PC-3 (cell line): ENCODE results near the gene PXT1. TPM values are rescaled to one million over a fixed set of nuclear protein-coding genes. Genes with fewer than 3 reads are reported as not detected.

Experiments used
- ATAC-seq: fragments of 200-7000 bp; cut with Tn5 transposase; 2 replicates; pipeline ENCODE4 v1.9.1; 2020; ENCODE audit warnings: mild to moderate bottlenecking, moderate library complexity
- BruUV-seq: library from RNA; stranded (reverse); fragments of 400-500 nt; replicated peaks from 2 replicates; lab custom pipeline; 2021; lab: Mats Ljungman, UMichigan
- CTCF ChIA-PET: fragments of 300-600 bp; sonication (Branson Sonifier 250); formaldehyde crosslinking; loops from one replicate; lab custom pipeline; 2022; ENCODE audit warnings: antibody characterized with exemption; lab: Charles Lee
- POLR2A ChIA-PET: fragments of 300-600 bp; sonication (Branson Sonifier 250); formaldehyde crosslinking; loops from one replicate; lab custom pipeline; 2022; ENCODE audit warnings: antibody characterized with exemption; ENCODE audit not compliant: unreplicated experiment; lab: Charles Lee
- DNase-seq: peaks from one replicate; pipeline ENCODE4 v3.0.0-alpha.2; 2015
- H2AFZ ChIP-seq: fragments of 300-600 bp; sonication (generic); 2 replicates; pipeline ENCODE4 v1.6.0; 2016; ENCODE audit warnings: antibody characterized with exemption, low read length
- H3F3A ChIP-seq: fragments of 300-600 bp; sonication (generic); one replicate; pipeline ENCODE4 v1.6.0; 2017; ENCODE audit warnings: antibody characterized with exemption, low read length, control low read depth, mild to moderate bottlenecking; ENCODE audit not compliant: unreplicated experiment
- H3K27ac ChIP-seq: fragments of 300-600 bp; sonication (generic); 2 replicates; pipeline ENCODE4 v1.5.1; 2016; ENCODE audit warnings: mild to moderate bottlenecking, low read length
- H3K27me3 ChIP-seq: fragments of 300-600 bp; sonication (generic); 2 replicates; pipeline ENCODE4 v1.6.1; 2016; ENCODE audit warnings: low read length, mixed read lengths
- H3K36me3 ChIP-seq: fragments of 300-600 bp; sonication (generic); 2 replicates; pipeline ENCODE4 v1.6.1; 2016; ENCODE audit warnings: low read depth, mixed run types, low read length, mixed read lengths
- H3K4me1 ChIP-seq: fragments of 300-600 bp; sonication (generic); 2 replicates; pipeline ENCODE4 v1.5.1; 2016; ENCODE audit warnings: low read length; ENCODE audit not compliant: insufficient read depth
- H3K4me2 ChIP-seq: fragments of 300-600 bp; sonication (generic); 2 replicates; pipeline ENCODE4 v1.6.0; 2016; ENCODE audit warnings: low read length
- H3K4me3 ChIP-seq: fragments of 300-600 bp; sonication (generic); 2 replicates; pipeline ENCODE4 v1.5.1; 2016; ENCODE audit warnings: mild to moderate bottlenecking, low read length, mixed read lengths
- H3K79me2 ChIP-seq: fragments of 300-600 bp; sonication (generic); 2 replicates; pipeline ENCODE4 v1.6.1; 2017; ENCODE audit warnings: low read length, mixed read lengths
- H3K9ac ChIP-seq: fragments of 300-600 bp; sonication (generic); 2 replicates; pipeline ENCODE4 v1.6.0; 2016; ENCODE audit warnings: mild to moderate bottlenecking, low read length
- H3K9me2 ChIP-seq: fragments of 300-600 bp; sonication (generic); replicated peaks from 2 replicates; pipeline ENCODE4 v1.6.1; 2016; ENCODE audit warnings: mixed run types, low read length, mixed read lengths
- H3K9me3 ChIP-seq: fragments of 300-600 bp; sonication (generic); 2 replicates; pipeline ENCODE4 v1.6.1; 2016; ENCODE audit warnings: low read length, mixed read lengths
- H4K20me1 ChIP-seq: fragments of 300-600 bp; sonication (generic); 2 replicates; pipeline ENCODE4 v1.6.1; 2016; ENCODE audit warnings: low read length, mixed read lengths
- EZH2 ChIP-seq: fragments of 300-600 bp; sonication (generic); IDR thresholded peaks from one replicate; pipeline ENCODE4 v1.6.1; 2017; ENCODE audit warnings: antibody characterized with exemption, mild to moderate bottlenecking, low read length; ENCODE audit not compliant: unreplicated experiment
- EZH2phosphoT487 ChIP-seq: fragments of 300-600 bp; sonication (generic); IDR thresholded peaks from 2 replicates; pipeline ENCODE4 v1.6.1; 2018; ENCODE audit warnings: mild to moderate bottlenecking, antibody characterized with exemption, low read length, borderline replicate concordance
- intact Hi-C: fragments of 100-400 bp; cut with micrococcal nuclease; formaldehyde crosslinking; loops from 2 replicates; pipeline ENCODE4 v1.9.0; 2023
- total RNA-seq: library from RNA; depleted of rRNA; stranded (reverse); fragments of >200 nt; gene quantifications from 2 replicates; pipeline ENCODE4 v1.2.3, GENCODE V29; 2014
- TF ChIP-seq, protein P1 (sequence below): fragments of 300-600 bp; sonication (generic); conservative IDR thresholded peaks from 2 replicates; pipeline ENCODE4 v1.5.1; 2017; ENCODE audit warnings: antibody characterized with exemption, low read depth, mild to moderate bottlenecking, low read length

PXT1 gene
- total RNA-seq, 1 experiment from 2014 or later: not detected

DNA sequence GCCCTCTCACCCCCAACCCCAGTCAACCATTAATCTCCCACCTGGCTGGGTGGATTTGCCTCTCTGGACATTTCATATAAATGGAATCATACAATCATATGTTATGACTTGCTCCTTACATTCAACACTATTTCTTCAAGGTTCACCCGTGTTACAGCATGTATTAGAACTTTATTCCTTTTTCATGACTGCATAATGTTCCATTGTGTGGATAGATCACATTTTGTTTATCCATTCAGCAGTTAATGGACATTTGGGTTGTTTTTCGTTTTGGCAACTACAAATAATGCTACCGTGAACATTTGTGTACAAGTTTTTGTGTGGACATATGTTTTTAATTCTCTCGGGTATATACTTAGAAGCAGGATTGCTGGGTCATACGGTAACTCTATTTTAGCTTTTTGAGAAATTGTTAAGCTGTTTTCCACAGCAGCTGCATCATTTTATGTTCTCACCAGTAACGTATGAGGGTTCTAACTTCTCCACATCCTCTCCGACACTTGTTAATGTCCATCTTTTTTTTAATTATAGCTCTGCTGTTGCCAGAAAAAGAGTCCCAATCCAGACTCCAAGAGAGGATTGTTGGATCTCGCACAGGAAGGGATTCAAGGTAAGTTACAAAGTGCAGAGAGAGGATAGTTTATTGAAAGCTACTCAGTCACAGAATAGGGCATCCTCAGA, 90.0 kb downstream of the PXT1 start:
- ChIA-PET CTCF (no interaction called here), POLR2A (no interaction called here)
- H3K9me3 ChIP-seq: no peaks in the 10 kb centered on the region
- TF ChIP-seq EZH2phosphoT487 (no peak), EZH2 (no peak)
- TF ChIP-seq, protein P1, sequence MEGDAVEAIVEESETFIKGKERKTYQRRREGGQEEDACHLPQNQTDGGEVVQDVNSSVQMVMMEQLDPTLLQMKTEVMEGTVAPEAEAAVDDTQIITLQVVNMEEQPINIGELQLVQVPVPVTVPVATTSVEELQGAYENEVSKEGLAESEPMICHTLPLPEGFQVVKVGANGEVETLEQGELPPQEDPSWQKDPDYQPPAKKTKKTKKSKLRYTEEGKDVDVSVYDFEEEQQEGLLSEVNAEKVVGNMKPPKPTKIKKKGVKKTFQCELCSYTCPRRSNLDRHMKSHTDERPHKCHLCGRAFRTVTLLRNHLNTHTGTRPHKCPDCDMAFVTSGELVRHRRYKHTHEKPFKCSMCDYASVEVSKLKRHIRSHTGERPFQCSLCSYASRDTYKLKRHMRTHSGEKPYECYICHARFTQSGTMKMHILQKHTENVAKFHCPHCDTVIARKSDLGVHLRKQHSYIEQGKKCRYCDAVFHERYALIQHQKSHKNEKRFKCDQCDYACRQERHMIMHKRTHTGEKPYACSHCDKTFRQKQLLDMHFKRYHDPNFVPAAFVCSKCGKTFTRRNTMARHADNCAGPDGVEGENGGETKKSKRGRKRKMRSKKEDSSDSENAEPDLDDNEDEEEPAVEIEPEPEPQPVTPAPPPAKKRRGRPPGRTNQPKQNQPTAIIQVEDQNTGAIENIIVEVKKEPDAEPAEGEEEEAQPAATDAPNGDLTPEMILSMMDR: no peak
- no peaks in the 10 kb centered on the region for H4K20me1 ChIP-seq
- H3K79me2 ChIP-seq: no peaks in the 10 kb centered on the region
- no peaks in the 10 kb centered on the region for H3K36me3 ChIP-seq
- H2AFZ ChIP-seq: no peak overlapping the region
- no peaks in the 10 kb centered on the region for H3K9me2 ChIP-seq
- H3K4me3 ChIP-seq: no peak overlapping the region
- H3K4me1 ChIP-seq: no peaks in the 10 kb centered on the region
- no peak overlapping the region for H3K4me2 ChIP-seq
- no peak overlapping the region for H3K27ac ChIP-seq
- no peaks in the 10 kb centered on the region for H3F3A ChIP-seq
- no peak overlapping the region for H3K9ac ChIP-seq
- ATAC-seq (no peak), DNase-seq (no peak)
- no peaks in the 10 kb centered on the region for H3K27me3 ChIP-seq
- intact Hi-C loops: no loop called here
- BruUV-seq: no TSS peak

- no peaks in the 10 kb centered on the region for H3K27me3 ChIP-seq
- TF ChIP-seq EZH2: no peak
- H3K9ac ChIP-seq: no peak overlapping the region
- no peak overlapping the region for H2AFZ ChIP-seq
- ATAC-seq (no peak), DNase-seq (no peak)
- BruUV-seq: no TSS peak
- ChIA-PET CTCF (interaction anchor here (0.6 kb wide), 1 partner anchor 58 kb away, joined by 3 read pairs; no protein-coding TSS in a partner anchor), POLR2A (no interaction called here)
- H3K4me1 ChIP-seq: no peaks in the 10 kb centered on the region
- H3K36me3 ChIP-seq: no peaks in the 10 kb centered on the region
- no peak overlapping the region for H3K27ac ChIP-seq
- no peaks in the 10 kb centered on the region for H3K79me2 ChIP-seq
- intact Hi-C loops: no loop called here
- no peaks in the 10 kb centered on the region for H3F3A ChIP-seq
- no peaks in the 10 kb centered on the region for H3K9me3 ChIP-seq
- H4K20me1 ChIP-seq: no peaks in the 10 kb centered on the region
- no peaks in the 10 kb centered on the region for H3K9me2 ChIP-seq
- H3K4me2 ChIP-seq: no peak overlapping the region
- no peak overlapping the region for H3K4me3 ChIP-seq
Observed at GRCh38 chr6:36350681-36351571, 91.7 kb downstream of the PXT1 start.

DNA sequence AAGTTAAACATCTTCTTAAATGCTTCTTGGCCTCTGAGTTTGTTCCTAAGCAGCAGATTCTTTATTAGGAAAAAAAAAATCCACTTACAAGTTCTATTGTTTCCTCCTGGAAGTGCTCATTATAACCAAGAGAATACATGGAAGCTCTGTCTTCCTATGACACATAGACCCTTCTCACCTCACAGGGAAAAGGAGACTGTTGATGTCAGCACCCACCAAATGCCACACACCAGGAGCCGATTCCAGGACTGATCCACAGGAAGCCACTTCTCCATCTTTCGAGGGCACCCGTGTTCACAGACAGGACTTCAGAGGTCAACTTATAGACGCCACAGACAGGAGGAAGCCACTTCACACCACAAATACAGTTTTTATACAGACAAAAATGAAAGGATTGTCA, 92.6 kb downstream of the PXT1 start:
- ATAC-seq (no peak), DNase-seq (no peak)
- H3K9ac ChIP-seq: no peak overlapping the region
- no peaks in the 10 kb centered on the region for H3K79me2 ChIP-seq
- no peaks in the 10 kb centered on the region for H3K9me2 ChIP-seq
- no peaks in the 10 kb centered on the region for H3F3A ChIP-seq
- intact Hi-C loops: no loop called here
- H2AFZ ChIP-seq: no peak overlapping the region
- no peaks in the 10 kb centered on the region for H3K27me3 ChIP-seq
- CTCF ChIA-PET: no interaction called here
- H3K27ac ChIP-seq: no peak overlapping the region
- no peaks in the 10 kb centered on the region for H3K9me3 ChIP-seq
- no peaks in the 10 kb centered on the region for H4K20me1 ChIP-seq
- H3K4me2 ChIP-seq: no peak overlapping the region
- TF ChIP-seq EZH2 (no peak), EZH2phosphoT487 (no peak)
- POLR2A ChIA-PET: no interaction called here
- H3K36me3 ChIP-seq: no peaks in the 10 kb centered on the region
- no peak overlapping the region for H3K4me3 ChIP-seq
- no peaks in the 10 kb centered on the region for H3K4me1 ChIP-seq
- no TSS peak for BruUV-seq
